Bronchial epithelial cell (primary cell): ENCODE measurements around the gene ZFAND3. TPM values are rescaled to one million over a fixed set of nuclear protein-coding genes. Genes with fewer than 3 reads are reported as not detected.
A peak's percentile ranks its signal among the peaks of the same experiment; 100 is the strongest.

Source experiments
- DNase-seq: peaks from one replicate; pipeline ENCODE4 v3.0.0-alpha.2; 2010; ENCODE audit warnings: low read depth
- FAIRE-seq: peaks from 2 replicates; lab custom pipeline; 2011; peaks lifted over from hg19 to GRCh38; lab: Jason Lieb, UNC
- H3K27me3 ChIP-seq: 2 replicates; pipeline ENCODE4 v1.5.1; 2011; ENCODE audit warnings: low read length; ENCODE audit not compliant: control insufficient read depth, insufficient read depth
- H3K36me3 ChIP-seq: 2 replicates; pipeline ENCODE4 v1.5.1; 2011; ENCODE audit warnings: low read length; ENCODE audit not compliant: control insufficient read depth, insufficient read depth
- H3K4me3 ChIP-seq: 2 replicates; pipeline ENCODE4 v1.5.1; 2011; ENCODE audit warnings: mild to moderate bottlenecking, low read depth, low read length, control low read depth
- total RNA-seq: library from RNA; depleted of rRNA; stranded (reverse); fragments of >200 nt; gene quantifications from 2 replicates; pipeline ENCODE4 v1.2.1, GENCODE V29; 2014
- TF ChIP-seq, protein P1 (sequence below): IDR thresholded peaks from 2 replicates; pipeline ENCODE4 v1.5.1; 2011; ENCODE audit warnings: mild to moderate bottlenecking, moderate library complexity, low read length, control low read depth, inconsistent platforms; ENCODE audit not compliant: insufficient read depth, severe bottlenecking

ZFAND3 gene
- total RNA-seq, 1 donor from 2014 or later, result 25.5 TPM

DNA sequence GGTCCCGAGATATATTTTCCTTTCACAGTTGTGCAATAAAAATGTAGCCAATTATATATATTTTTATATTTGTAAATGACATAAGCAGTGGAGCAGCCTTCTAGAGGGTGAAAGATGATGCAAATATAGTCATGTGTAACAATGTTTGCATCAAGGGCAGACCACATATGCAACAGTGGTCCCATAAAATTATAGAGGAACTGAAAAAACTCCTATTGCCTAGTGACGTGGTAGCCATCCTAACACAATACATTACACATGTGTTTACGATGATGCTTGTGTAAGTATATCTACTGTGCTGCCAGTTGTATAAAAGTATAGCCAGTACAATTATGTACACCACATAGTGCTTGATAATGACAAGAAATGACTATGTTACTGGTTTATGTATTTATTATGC, 162.8 kb downstream of the ZFAND3 start:
- Histone ChIP-seq H3K4me3 (no peak overlapping the region), H3K36me3 (no peaks in the 10 kb centered on the region), H3K27me3 (no peaks in the 10 kb centered on the region)
- TF ChIP-seq, protein P1, sequence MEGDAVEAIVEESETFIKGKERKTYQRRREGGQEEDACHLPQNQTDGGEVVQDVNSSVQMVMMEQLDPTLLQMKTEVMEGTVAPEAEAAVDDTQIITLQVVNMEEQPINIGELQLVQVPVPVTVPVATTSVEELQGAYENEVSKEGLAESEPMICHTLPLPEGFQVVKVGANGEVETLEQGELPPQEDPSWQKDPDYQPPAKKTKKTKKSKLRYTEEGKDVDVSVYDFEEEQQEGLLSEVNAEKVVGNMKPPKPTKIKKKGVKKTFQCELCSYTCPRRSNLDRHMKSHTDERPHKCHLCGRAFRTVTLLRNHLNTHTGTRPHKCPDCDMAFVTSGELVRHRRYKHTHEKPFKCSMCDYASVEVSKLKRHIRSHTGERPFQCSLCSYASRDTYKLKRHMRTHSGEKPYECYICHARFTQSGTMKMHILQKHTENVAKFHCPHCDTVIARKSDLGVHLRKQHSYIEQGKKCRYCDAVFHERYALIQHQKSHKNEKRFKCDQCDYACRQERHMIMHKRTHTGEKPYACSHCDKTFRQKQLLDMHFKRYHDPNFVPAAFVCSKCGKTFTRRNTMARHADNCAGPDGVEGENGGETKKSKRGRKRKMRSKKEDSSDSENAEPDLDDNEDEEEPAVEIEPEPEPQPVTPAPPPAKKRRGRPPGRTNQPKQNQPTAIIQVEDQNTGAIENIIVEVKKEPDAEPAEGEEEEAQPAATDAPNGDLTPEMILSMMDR, result no peak
- DNase-seq (no peak), FAIRE-seq (no peak)

DNA sequence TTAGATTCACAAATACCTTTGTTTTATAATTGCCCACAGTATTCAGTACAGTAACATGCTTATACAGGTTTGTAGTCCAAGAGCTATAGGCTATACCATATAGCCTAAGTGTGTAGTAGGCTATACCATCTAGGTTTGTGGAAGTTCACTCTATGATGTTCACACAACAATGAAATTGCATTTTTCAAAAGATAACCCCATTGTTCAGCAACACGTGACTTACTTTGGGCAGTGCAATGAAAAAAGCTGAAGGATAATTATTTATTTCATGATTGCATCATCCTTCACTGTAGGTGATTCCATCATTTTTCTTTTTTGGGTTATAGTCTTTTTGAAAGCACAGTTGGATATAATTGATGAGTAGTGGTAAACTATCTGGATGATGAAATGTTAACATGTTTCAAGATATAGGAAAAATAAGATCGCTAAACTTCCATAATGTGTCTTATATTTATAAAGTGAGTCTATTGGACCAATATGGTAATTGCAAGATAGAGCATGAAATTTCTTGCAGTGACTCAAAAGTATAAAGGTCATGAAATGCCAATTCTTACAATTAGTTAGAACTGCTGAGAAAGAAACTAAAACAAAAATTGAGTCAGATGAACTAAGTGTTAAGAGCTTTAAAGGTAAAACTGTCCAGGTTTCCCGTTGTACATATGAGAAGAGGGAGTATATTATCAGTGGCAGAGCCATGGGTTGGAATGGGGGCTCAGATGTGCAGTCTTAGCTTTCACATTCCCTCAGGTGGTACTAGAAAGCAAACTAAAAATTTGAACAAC, 164.4 kb downstream of the ZFAND3 start:
- TF ChIP-seq, protein P1, result no peak
- Histone ChIP-seq H3K4me3 (no peak overlapping the region), H3K36me3 (no peaks in the 10 kb centered on the region), H3K27me3 (no peaks in the 10 kb centered on the region)
- no peak for DNase-seq
- no peak for FAIRE-seq

GRCh38 chr6:37984578-37984977, 165.1 kb downstream of the ZFAND3 start:
- TF ChIP-seq, protein P1, result no peak
- H3K27me3 ChIP-seq, result no peaks in the 10 kb centered on the region
- no peaks in the 10 kb centered on the region for H3K36me3 ChIP-seq
- FAIRE-seq, result no peak
- H3K4me3 ChIP-seq, result no peak overlapping the region
- no peak for DNase-seq

DNA sequence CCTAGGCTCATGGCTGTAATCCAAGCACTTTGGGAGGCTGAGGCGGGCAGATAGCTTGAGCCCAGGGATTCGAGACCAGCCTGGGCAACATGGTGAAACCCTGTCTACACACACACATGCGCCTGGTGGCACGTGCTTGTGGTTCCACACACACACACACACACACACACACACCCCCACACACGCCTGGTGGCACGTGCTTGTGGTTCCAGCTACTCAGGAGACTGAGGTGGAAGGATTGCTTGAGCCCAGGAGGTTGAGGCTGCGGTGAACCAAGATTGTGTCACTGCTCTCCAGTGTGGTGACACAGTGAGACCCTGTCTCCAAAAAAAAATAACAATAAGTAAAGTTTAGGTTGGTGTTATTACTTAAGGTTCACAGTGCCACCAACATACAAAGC, 165.8 kb downstream of the ZFAND3 start:
- H3K36me3 ChIP-seq, result no peaks in the 10 kb centered on the region
- no peak overlapping the region for H3K4me3 ChIP-seq
- TF ChIP-seq, protein P1, result no peak
- DNase-seq (no peak), FAIRE-seq (no peak)
- H3K27me3 ChIP-seq, result no peaks in the 10 kb centered on the region

GRCh38 chr6:37987018-37987417, 167.5 kb downstream of the ZFAND3 start:
- H3K4me3 ChIP-seq, result no peak overlapping the region
- DNase-seq (peak; percentile 13), FAIRE-seq (no peak)
- TF ChIP-seq, protein P1, result no peak
- H3K36me3 ChIP-seq, result no peaks in the 10 kb centered on the region
- no peaks in the 10 kb centered on the region for H3K27me3 ChIP-seq

DNA sequence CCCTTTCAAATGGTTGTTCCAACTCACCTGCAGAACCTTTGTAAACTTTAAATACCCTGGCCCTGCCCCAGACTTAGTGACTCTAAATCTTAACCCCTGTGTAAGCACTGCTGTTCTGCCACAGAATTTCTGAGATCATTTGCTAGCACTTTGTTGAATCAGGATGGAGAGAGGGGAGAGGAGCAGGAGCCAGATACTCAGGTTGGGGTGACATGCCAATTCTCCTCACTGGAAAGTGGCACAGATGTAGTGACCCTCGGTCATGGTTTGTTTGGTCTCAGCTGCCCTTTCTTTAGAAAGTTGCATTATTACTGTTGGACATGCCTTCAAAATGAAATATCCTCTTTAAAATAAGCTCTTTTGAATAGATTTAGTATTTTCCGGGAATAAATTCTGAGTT, 168.0 kb downstream of the ZFAND3 start:
- DNase-seq, result no peak
- Histone ChIP-seq H3K4me3 (no peak overlapping the region), H3K27me3 (no peaks in the 10 kb centered on the region), H3K36me3 (no peaks in the 10 kb centered on the region)
- TF ChIP-seq, protein P1, result no peak
- FAIRE-seq, result no peak
